Peyer's patch (tissue), 4 donors: ENCODE data around the gene PTPDC1.

Experiments used
- CTCF ChIP-seq, 6 experiments: fragments of 450-650 bp in 4 of 6; fragments of 200-600 bp in 2 of 6; sonication (generic) in 1 of 6; IDR thresholded peaks; one replicate each; pipeline ENCODE4 v1.5.1; 2017 to 2019; ENCODE audit warnings: antibody characterized with exemption in 6 of 6, mild to moderate bottlenecking in 3 of 6, moderate library complexity in 1 of 6
- POLR2A ChIP-seq, 2 donors: fragments of 450-650 bp; IDR thresholded peaks; one replicate each; pipeline ENCODE4 v1.5.1; 2017; ENCODE audit warnings: antibody characterized with exemption in 2 of 2, mild to moderate bottlenecking in 2 of 2, moderate library complexity in 2 of 2

DNA sequence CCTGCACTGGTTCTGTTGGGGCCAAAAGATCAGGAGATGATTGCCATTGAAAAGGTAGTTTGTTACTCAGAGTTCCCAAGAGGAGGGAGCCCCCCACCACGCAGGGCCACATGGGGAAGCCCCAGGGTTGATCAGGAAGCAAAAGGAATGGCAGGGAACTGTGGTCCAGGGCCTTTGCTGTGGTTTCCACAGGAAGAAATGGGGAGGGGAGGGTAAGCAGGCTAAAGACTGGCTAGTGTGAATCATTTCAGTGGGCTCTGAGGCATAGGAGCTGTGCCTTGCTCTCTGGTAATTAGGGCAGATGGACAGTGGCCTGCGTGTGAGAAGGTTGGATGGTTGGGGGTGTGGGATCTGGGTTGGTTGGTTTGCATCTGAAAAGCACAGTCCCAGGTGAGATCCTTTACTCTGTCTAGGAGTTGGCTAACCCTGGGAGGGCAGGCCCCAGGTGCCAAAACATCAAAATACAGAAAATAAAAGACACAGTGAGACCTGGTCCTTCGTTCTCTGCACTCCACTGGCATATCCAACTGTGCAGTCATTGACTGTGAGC, 66.1 kb downstream of the PTPDC1 start:
- TF ChIP-seq CTCF (IDR thresholded peaks at IDR 0.05) (no peak), POLR2A (IDR thresholded peaks at IDR 0.05) (no peak)
